Suprapubic skin (tissue), 4 donors: ENCODE results near the gene VPS9D1.

ENCODE experiments used
- POLR2A ChIP-seq, 2 donors: fragments of 450-650 bp; IDR thresholded peaks; one replicate each; pipeline ENCODE4 v1.6.1; 2017; ENCODE audit warnings: antibody characterized with exemption in 2 of 2, mild to moderate bottlenecking in 2 of 2, moderate library complexity in 2 of 2
- POLR2AphosphoS5 ChIP-seq, 3 donors: sonication (generic); formaldehyde crosslinking; IDR thresholded peaks; one replicate each; pipeline ENCODE4 v1.6.1; 2017; ENCODE audit warnings: antibody characterized with exemption in 3 of 3
- TF ChIP-seq, protein P1 (sequence below), 2 donors: fragments of 200-600 bp in 1 of 2; fragments of 450-650 bp in 1 of 2; sonication (generic) in 1 of 2; IDR thresholded peaks; one replicate each; pipeline ENCODE4 v1.5.1; 2016 to 2019; ENCODE audit warnings: antibody characterized with exemption in 2 of 2, mild to moderate bottlenecking in 1 of 2, moderate library complexity in 1 of 2

GRCh38 chr16:89700649-89701424 lies 19.9 kb downstream of the VPS9D1 start:
- TF ChIP-seq, protein P1, sequence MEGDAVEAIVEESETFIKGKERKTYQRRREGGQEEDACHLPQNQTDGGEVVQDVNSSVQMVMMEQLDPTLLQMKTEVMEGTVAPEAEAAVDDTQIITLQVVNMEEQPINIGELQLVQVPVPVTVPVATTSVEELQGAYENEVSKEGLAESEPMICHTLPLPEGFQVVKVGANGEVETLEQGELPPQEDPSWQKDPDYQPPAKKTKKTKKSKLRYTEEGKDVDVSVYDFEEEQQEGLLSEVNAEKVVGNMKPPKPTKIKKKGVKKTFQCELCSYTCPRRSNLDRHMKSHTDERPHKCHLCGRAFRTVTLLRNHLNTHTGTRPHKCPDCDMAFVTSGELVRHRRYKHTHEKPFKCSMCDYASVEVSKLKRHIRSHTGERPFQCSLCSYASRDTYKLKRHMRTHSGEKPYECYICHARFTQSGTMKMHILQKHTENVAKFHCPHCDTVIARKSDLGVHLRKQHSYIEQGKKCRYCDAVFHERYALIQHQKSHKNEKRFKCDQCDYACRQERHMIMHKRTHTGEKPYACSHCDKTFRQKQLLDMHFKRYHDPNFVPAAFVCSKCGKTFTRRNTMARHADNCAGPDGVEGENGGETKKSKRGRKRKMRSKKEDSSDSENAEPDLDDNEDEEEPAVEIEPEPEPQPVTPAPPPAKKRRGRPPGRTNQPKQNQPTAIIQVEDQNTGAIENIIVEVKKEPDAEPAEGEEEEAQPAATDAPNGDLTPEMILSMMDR (IDR thresholded peaks at IDR 0.05): peak in 1 of 2 donors; percentile 22
- no peak for TF ChIP-seq POLR2A (IDR thresholded peaks at IDR 0.05)
- TF ChIP-seq POLR2AphosphoS5 (IDR thresholded peaks at IDR 0.05): peak in 1 of 3 donors; percentile 32
